ENCODE data around the gene TSPAN14.

Gene TSPAN14

DNA sequence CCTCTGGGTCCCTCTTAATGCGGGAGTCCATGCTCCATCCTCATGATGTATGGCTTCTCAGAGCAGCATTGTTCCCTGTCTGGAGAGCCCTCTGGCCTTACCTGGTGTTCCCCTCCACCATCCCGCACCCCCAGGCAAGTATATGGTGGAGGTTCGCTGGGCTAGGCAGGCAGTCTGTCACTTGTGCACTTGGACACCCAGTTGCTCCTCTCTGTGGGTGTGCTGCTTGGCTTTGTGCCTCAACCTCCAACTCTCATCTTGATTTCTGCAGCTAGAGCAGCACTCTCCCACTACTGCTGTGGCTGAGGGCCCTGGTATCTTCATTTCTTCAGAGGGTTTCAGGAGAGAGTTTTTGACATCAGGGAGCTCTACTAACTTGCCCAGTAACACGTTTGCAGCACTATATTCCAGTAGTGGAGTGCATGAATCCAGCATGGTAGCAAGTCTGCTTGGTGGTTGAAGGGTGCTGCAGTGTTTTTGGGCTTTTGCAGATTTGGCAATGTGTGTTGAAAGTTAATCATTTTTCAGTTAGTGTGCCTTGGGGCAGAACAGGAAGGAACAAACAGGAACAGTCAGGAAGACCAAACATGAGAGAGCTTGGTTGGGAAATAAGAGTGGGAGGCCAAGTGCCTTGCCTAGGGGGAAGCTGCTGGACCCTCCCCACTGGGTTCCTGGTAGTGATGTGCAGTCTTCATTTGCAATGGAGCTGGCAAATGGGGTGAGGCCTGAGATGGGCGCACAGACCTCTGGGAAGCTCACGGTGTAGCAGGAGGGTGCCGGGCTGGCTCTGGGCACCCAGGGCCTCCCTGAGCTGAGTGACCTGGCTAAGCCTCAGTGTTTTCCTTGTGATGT is 37.4 kb downstream of the TSPAN14 start:
- Histone ChIP-seq H3K27ac (ENCODE audit: low read depth, low read length) (no peak overlapping the region), H3K4me2 (ENCODE audit: low read depth, low read length, poor library complexity, severe bottlenecking) (no peak overlapping the region), H3F3A (ENCODE audit: insufficient read depth) (no peaks in the 10 kb centered on the region), H2AFZ (ENCODE audit: low read depth, low read length, severe bottlenecking) (no peak overlapping the region), H4K20me1 (ENCODE audit: low read depth, low read length) (no peaks in the 10 kb centered on the region), H3K36me3 (ENCODE audit: low read length) (no peaks in the 10 kb centered on the region), H3K27me3 (ENCODE audit: low read length) (no peaks in the 10 kb centered on the region), H3K9me2 (replicated peaks; ENCODE audit: insufficient read depth, low read length) (no peaks in the 10 kb centered on the region), H3K4me3 (ENCODE audit: insufficient read depth, low read length, poor library complexity, severe bottlenecking) (no peak overlapping the region), H3K79me2 (ENCODE audit: insufficient read depth, low read length) (no peaks in the 10 kb centered on the region), H3K9me3 (ENCODE audit: insufficient read depth, low read length) (no peaks in the 10 kb centered on the region), H3K9ac (ENCODE audit: low read length) (no peak overlapping the region)
- TF ChIP-seq EZH2phosphoT487 (conservative IDR thresholded peaks at IDR 0.05; ENCODE audit: low read length): no peak
- TF ChIP-seq, protein P1, sequence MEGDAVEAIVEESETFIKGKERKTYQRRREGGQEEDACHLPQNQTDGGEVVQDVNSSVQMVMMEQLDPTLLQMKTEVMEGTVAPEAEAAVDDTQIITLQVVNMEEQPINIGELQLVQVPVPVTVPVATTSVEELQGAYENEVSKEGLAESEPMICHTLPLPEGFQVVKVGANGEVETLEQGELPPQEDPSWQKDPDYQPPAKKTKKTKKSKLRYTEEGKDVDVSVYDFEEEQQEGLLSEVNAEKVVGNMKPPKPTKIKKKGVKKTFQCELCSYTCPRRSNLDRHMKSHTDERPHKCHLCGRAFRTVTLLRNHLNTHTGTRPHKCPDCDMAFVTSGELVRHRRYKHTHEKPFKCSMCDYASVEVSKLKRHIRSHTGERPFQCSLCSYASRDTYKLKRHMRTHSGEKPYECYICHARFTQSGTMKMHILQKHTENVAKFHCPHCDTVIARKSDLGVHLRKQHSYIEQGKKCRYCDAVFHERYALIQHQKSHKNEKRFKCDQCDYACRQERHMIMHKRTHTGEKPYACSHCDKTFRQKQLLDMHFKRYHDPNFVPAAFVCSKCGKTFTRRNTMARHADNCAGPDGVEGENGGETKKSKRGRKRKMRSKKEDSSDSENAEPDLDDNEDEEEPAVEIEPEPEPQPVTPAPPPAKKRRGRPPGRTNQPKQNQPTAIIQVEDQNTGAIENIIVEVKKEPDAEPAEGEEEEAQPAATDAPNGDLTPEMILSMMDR (IDR thresholded peaks at IDR 0.05; ENCODE audit: insufficient read depth, low read length, poor library complexity, severe bottlenecking): no peak

DNA sequence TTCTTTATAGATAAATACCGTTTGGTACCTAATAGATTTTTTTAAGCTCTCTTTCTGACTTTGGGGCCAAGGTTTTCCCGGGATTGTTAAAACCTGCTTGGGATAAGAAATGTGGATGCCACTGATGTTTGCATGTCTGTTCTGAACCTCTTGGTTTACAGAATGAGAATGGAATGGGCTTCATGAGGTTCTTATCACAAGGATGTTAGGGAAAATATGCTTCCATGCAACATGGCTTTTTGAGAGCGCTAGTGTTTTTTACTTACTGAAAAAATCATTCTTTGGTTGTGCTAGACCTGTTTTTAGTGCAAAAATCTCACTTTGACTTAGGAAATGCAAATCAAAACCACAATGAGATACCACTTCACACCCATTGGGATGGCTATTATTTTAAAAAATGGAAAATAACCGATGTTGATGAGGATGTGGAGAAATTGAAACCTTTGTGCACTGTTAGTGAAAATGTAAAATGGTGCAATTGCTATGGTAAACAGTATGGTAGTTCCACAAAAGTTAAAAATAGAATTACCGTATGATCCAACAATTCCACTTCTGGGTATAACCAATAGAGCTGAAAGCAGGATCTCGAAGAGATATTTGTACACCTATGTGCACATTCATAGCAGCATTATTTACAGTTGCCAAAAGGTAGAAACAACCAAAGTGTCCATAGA is 38.9 kb downstream of the TSPAN14 start:
- no peaks in the 10 kb centered on the region for H3K27me3 ChIP-seq (ENCODE audit: low read length)
- H3K9me2 ChIP-seq (replicated peaks; ENCODE audit: insufficient read depth, low read length): no peaks in the 10 kb centered on the region
- no peaks in the 10 kb centered on the region for H4K20me1 ChIP-seq (ENCODE audit: low read depth, low read length)
- H3K4me3 ChIP-seq (ENCODE audit: insufficient read depth, low read length, poor library complexity, severe bottlenecking): no peak overlapping the region
- no peak overlapping the region for H3K9ac ChIP-seq (ENCODE audit: low read length)
- no peak overlapping the region for H2AFZ ChIP-seq (ENCODE audit: low read depth, low read length, severe bottlenecking)
- no peak overlapping the region for H3K27ac ChIP-seq (ENCODE audit: low read depth, low read length)
- H3K4me2 ChIP-seq (ENCODE audit: low read depth, low read length, poor library complexity, severe bottlenecking): no peak overlapping the region
- no peaks in the 10 kb centered on the region for H3F3A ChIP-seq (ENCODE audit: insufficient read depth)
- no peak for TF ChIP-seq EZH2phosphoT487 (conservative IDR thresholded peaks at IDR 0.05; ENCODE audit: low read length)
- H3K9me3 ChIP-seq (ENCODE audit: insufficient read depth, low read length): no peaks in the 10 kb centered on the region
- no peaks in the 10 kb centered on the region for H3K36me3 ChIP-seq (ENCODE audit: low read length)
- no peaks in the 10 kb centered on the region for H3K79me2 ChIP-seq (ENCODE audit: insufficient read depth, low read length)

DNA sequence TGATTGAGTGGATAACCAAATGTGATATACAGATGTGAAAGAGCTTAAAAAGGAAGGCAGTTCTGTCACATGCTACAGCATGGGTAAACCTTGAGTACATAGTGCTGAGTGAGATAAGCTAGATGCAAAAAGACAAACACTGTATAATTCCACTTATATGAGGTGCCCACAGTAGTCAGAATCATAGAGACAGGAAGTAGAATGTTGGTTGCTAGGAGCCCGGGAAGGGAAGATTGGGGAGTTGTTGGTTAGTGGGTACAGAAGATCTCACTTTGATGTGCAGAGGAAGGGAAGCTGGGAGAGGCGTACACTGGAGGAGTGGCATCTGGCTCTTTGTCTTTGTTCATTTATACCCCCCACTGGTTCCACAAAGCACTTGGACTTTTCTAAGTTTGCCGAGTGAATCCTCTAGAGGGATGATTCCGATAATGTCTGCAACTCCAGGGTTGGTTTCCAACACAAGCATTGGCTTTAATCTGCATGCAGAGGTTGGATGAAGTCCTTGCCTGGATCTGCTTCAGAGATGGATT is 39.5 kb downstream of the TSPAN14 start:
- Histone ChIP-seq H3K79me2 (ENCODE audit: insufficient read depth, low read length) (no peaks in the 10 kb centered on the region), H3K4me2 (ENCODE audit: low read depth, low read length, poor library complexity, severe bottlenecking) (no peak overlapping the region)

More for the DNA sequence above, 39.5 kb downstream of the TSPAN14 start:
- H3K9me2 ChIP-seq (replicated peaks; ENCODE audit: insufficient read depth, low read length): no peaks in the 10 kb centered on the region
- no peak overlapping the region for H3K4me3 ChIP-seq (ENCODE audit: insufficient read depth, low read length, poor library complexity, severe bottlenecking)
- no peaks in the 10 kb centered on the region for H3F3A ChIP-seq (ENCODE audit: insufficient read depth)
- H3K27ac ChIP-seq (ENCODE audit: low read depth, low read length): no peak overlapping the region
- H3K36me3 ChIP-seq (ENCODE audit: low read length): no peaks in the 10 kb centered on the region
- no peak for TF ChIP-seq EZH2phosphoT487 (conservative IDR thresholded peaks at IDR 0.05; ENCODE audit: low read length)
- TF ChIP-seq, protein P1 (IDR thresholded peaks at IDR 0.05; ENCODE audit: insufficient read depth, low read length, poor library complexity, severe bottlenecking): no peak
- H4K20me1 ChIP-seq (ENCODE audit: low read depth, low read length): no peaks in the 10 kb centered on the region
- no peaks in the 10 kb centered on the region for H3K27me3 ChIP-seq (ENCODE audit: low read length)
- no peaks in the 10 kb centered on the region for H3K9me3 ChIP-seq (ENCODE audit: insufficient read depth, low read length)
- no peak overlapping the region for H3K9ac ChIP-seq (ENCODE audit: low read length)
- H2AFZ ChIP-seq (ENCODE audit: low read depth, low read length, severe bottlenecking): no peak overlapping the region
